ENCODE data around the gene BLVRA.

The BLVRA gene

GRCh38 chr7:43750016-43750887 lies 8.2 kb upstream of the BLVRA start:
- no peak for DNase-seq (ENCODE audit: low read depth)

- DNase-seq (ENCODE audit: low read depth): no peak
Measured at GRCh38 chr7:43752411-43752810, 6.1 kb upstream of the BLVRA start.

GRCh38 chr7:43753271-43753810 lies 5.1 kb upstream of the BLVRA start:
- no peak for DNase-seq (ENCODE audit: low read depth)

GRCh38 chr7:43753843-43754242 lies 4.6 kb upstream of the BLVRA start:
- DNase-seq (ENCODE audit: low read depth): no peak

- DNase-seq (ENCODE audit: low read depth): no peak
Measured at GRCh38 chr7:43754596-43754995, 3.9 kb upstream of the BLVRA start.

GRCh38 chr7:43756368-43757072 lies 2.0 kb upstream of the BLVRA start:
- peak; percentile 73 for DNase-seq (ENCODE audit: low read depth)

GRCh38 chr7:43757073-43757720 lies 1.3 kb upstream of the BLVRA start:
- no peak for DNase-seq (ENCODE audit: low read depth)

GRCh38 chr7:43758822-43759683 lies 573 bp downstream of the BLVRA start:
- peak; percentile 64 for DNase-seq (ENCODE audit: low read depth)

- DNase-seq (ENCODE audit: low read depth): no peak
Measured at GRCh38 chr7:43760861-43761260, 2.4 kb downstream of the BLVRA start.

GRCh38 chr7:43761382-43761781 lies 2.9 kb downstream of the BLVRA start:
- no peak for DNase-seq (ENCODE audit: low read depth)

GRCh38 chr7:43761938-43762692 lies 3.6 kb downstream of the BLVRA start:
- DNase-seq (ENCODE audit: low read depth): no peak

GRCh38 chr7:43763183-43763582 lies 4.7 kb downstream of the BLVRA start:
- no peak for DNase-seq (ENCODE audit: low read depth)

- no peak for DNase-seq (ENCODE audit: low read depth)
Measured at GRCh38 chr7:43764039-43764761, 5.7 kb downstream of the BLVRA start.

- DNase-seq (ENCODE audit: low read depth): peak; percentile 60
Measured at GRCh38 chr7:43764807-43765491, 6.5 kb downstream of the BLVRA start.

GRCh38 chr7:43766564-43766963 lies 8.1 kb downstream of the BLVRA start:
- no peak for DNase-seq (ENCODE audit: low read depth)

GRCh38 chr7:43767311-43767710 lies 8.8 kb downstream of the BLVRA start:
- DNase-seq (ENCODE audit: low read depth): no peak

- DNase-seq (ENCODE audit: low read depth): no peak
Measured at GRCh38 chr7:43768201-43768886, 9.9 kb downstream of the BLVRA start.

GRCh38 chr7:43768887-43769272 lies 10.4 kb downstream of the BLVRA start:
- no peak for DNase-seq (ENCODE audit: low read depth)

- DNase-seq (ENCODE audit: low read depth): no peak
Measured at GRCh38 chr7:43769281-43769680, 10.8 kb downstream of the BLVRA start.

All from ELR (cell line).